ENCODE data around the gene TLN1.

DNA sequence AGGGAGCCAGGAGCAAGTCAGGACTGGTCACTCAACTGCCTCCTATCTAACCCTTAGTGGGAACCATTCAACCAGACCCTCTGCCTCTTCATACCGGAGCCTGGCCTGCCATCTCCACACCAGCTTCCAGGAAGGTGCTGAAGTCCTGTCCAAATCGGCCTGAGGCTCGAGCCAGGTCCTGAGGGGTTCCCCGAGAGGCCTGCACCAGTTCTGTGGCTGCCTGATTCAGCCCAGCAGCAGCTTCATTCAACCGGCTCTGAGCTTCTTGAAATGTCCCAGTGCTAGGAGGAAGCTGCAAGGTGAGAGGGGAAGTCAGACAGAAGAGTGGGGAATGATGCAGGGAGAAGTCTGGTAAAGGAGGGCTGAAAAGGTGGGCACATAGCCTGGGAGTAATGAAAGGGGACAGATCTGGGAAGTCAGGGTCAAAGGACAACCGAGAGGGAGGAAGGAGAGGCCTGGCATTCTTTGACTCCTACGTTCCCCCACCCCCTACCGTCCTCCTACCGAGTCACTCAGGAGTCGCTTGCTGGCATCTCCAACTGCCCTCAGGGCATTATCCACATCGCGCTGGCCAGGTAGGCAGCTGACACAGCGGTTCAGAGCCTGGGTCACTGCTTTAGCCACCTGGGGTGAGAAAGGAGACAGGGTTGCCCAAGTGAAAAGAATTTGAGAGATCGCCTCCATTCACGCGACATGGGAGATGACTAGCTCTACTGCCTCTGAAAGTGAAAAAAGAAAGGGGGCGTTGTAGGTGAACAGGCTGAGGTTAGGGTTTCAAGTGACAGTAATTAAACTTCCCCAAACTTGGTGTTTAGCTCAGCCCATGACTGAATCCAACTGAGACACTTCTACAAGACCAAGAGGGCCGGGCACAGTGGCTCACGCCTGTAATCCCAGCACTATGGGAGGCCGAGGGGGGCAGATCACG lies 20.2 kb downstream of the TLN1 start:
- TF ChIP-seq, protein P1, sequence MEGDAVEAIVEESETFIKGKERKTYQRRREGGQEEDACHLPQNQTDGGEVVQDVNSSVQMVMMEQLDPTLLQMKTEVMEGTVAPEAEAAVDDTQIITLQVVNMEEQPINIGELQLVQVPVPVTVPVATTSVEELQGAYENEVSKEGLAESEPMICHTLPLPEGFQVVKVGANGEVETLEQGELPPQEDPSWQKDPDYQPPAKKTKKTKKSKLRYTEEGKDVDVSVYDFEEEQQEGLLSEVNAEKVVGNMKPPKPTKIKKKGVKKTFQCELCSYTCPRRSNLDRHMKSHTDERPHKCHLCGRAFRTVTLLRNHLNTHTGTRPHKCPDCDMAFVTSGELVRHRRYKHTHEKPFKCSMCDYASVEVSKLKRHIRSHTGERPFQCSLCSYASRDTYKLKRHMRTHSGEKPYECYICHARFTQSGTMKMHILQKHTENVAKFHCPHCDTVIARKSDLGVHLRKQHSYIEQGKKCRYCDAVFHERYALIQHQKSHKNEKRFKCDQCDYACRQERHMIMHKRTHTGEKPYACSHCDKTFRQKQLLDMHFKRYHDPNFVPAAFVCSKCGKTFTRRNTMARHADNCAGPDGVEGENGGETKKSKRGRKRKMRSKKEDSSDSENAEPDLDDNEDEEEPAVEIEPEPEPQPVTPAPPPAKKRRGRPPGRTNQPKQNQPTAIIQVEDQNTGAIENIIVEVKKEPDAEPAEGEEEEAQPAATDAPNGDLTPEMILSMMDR (conservative IDR thresholded peaks at IDR 0.05; ENCODE audit: low read depth, low read length) = no peak
- TF ChIP-seq RFX5 (IDR thresholded peaks at IDR 0.05; ENCODE audit: low read depth, low read length) = no peak
- TF ChIP-seq POLR2A (IDR thresholded peaks at IDR 0.05; ENCODE audit: low read depth, low read length) = no peak
- TF ChIP-seq, protein P2, sequence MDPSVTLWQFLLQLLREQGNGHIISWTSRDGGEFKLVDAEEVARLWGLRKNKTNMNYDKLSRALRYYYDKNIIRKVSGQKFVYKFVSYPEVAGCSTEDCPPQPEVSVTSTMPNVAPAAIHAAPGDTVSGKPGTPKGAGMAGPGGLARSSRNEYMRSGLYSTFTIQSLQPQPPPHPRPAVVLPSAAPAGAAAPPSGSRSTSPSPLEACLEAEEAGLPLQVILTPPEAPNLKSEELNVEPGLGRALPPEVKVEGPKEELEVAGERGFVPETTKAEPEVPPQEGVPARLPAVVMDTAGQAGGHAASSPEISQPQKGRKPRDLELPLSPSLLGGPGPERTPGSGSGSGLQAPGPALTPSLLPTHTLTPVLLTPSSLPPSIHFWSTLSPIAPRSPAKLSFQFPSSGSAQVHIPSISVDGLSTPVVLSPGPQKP (IDR thresholded peaks at IDR 0.05; ENCODE audit: borderline replicate concordance, low read depth, low read length) = no peak
- no peak for TF ChIP-seq FOS (IDR thresholded peaks at IDR 0.05; ENCODE audit: low read depth, low read length)
- TF ChIP-seq RAD21 (IDR thresholded peaks at IDR 0.05; ENCODE audit: low read length) = no peak
- no peak for TF ChIP-seq MXI1 (IDR thresholded peaks at IDR 0.05; ENCODE audit: borderline replicate concordance, low read depth, low read length)
- no peak for TF ChIP-seq SMC3 (IDR thresholded peaks at IDR 0.05; ENCODE audit: low read depth, low read length)
- no peak for TF ChIP-seq RCOR1 (IDR thresholded peaks at IDR 0.05; ENCODE audit: insufficient replicate concordance, low read length)
- no peak for TF ChIP-seq BHLHE40 (IDR thresholded peaks at IDR 0.05; ENCODE audit: low read depth, low read length)
- no peak for TF ChIP-seq CHD1 (IDR thresholded peaks at IDR 0.05; ENCODE audit: low read depth, low read length)
- TF ChIP-seq NFE2L2 (IDR thresholded peaks at IDR 0.05; ENCODE audit: low read depth, low read length) = no peak
